ENCODE data around the gene SCG5.
A peak's percentile ranks its signal among the peaks of the same experiment; 100 is the strongest.

SCG5 gene

DNA sequence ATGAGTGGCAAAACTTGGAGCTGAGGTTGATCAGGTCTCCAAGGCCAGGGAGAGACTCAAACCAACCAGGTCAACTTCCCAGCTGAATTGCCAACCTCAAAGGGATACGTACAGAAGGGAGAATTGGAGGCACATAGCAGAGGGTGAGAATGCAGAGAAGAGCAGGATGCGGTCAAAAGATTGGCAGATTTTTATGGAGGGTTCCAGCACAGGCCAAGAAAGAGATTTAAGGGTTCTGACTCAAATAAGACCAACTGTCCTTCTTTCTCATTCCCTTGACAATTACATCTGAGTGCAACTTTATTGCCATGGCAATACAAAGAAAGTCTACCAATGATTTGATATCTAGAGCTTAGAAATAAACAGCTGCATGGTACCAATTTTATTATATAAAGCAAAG is 33.2 kb downstream of the SCG5 start:
- Histone ChIP-seq H3K14ac (ENCODE audit: low read length in 2 of 2) (no peak overlapping the region), H2AFZ (ENCODE audit: low read depth, low read length) (no peak overlapping the region)

DNA sequence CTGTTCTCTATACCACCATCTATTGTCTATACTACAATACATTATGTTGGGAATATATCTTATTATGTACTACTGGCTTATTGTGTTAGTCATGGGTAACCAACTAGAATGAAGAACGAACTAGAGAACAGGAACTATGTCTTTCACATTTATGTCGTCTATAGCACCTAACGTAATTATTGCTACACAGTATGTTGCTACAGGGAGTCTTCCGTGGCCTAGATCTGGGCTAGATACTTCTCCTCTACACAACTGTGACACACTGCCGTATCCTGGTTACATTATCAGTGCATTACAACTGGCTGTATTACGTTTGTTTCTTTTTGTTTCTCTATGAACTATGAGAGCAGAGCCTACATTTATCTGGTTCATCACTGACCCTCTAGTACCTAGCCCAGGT is 34.0 kb downstream of the SCG5 start:
- DNase-seq = no peak
- no peaks in the 10 kb centered on the region for H3K9me3 ChIP-seq (ENCODE audit: control insufficient read depth, low read length)
- no peak overlapping the region for H3K27ac ChIP-seq (ENCODE audit: low read length, poor library complexity, severe bottlenecking)
- WGBS = 73% methylated on average over 4 of the region's 6 CpGs
- H3K27me3 ChIP-seq (ENCODE audit: control insufficient read depth in 1 of 2, insufficient read depth in 1 of 2, low read length in 2 of 2) = no peaks in the 10 kb centered on the region
- no peak overlapping the region for H2BK15ac ChIP-seq (ENCODE audit: low read depth, poor library complexity, severe bottlenecking)
- no peak overlapping the region for H2BK12ac ChIP-seq (ENCODE audit: low read length in 2 of 2)
- no peak overlapping the region for H2AFZ ChIP-seq (ENCODE audit: low read depth, low read length)
- H3K36me3 ChIP-seq (ENCODE audit: control insufficient read depth in 1 of 2, insufficient read depth in 2 of 2, low read depth in 1 of 2, low read length in 2 of 2) = no peaks in the 10 kb centered on the region
- no peak overlapping the region for H2BK120ac ChIP-seq (ENCODE audit: low read depth, low read length)
- H4K91ac ChIP-seq (ENCODE audit: low read length) = no peak overlapping the region
- no peak overlapping the region for H2AK5ac ChIP-seq (ENCODE audit: low read length, severe bottlenecking)
- H3K18ac ChIP-seq (ENCODE audit: low read depth in 1 of 2, low read length in 2 of 2) = no peak overlapping the region
- H2BK5ac ChIP-seq (ENCODE audit: low read depth, low read length, poor library complexity, severe bottlenecking) = no peak overlapping the region
- no peak overlapping the region for H3K4ac ChIP-seq (ENCODE audit: low read depth in 1 of 2, low read length in 2 of 2)
- no peak overlapping the region for H3K23ac ChIP-seq (ENCODE audit: low read length in 2 of 2)
- no peak overlapping the region for H3K4me3 ChIP-seq (ENCODE audit: insufficient read depth in 1 of 2, low read depth in 1 of 2, low read length in 2 of 2)
- H4K8ac ChIP-seq (ENCODE audit: low read length) = no peak overlapping the region
- peaks cover 2% of the 10 kb centered on the region for H3K4me1 ChIP-seq (ENCODE audit: control insufficient read depth, insufficient read depth, low read depth, low read length)
- no peak overlapping the region for H3K4me2 ChIP-seq (ENCODE audit: low read length, poor library complexity, severe bottlenecking)
- H3K14ac ChIP-seq (ENCODE audit: low read length in 2 of 2) = no peak overlapping the region
- no peaks in the 10 kb centered on the region for H3K79me1 ChIP-seq (replicated peaks; ENCODE audit: low read length, poor library complexity, severe bottlenecking)
- no peak overlapping the region for H3K9ac ChIP-seq (ENCODE audit: low read length)

More for the DNA sequence above, 33.2 kb downstream of the SCG5 start:
- no peak overlapping the region for H3K4ac ChIP-seq (ENCODE audit: low read depth in 1 of 2, low read length in 2 of 2)
- no peak overlapping the region for H3K23ac ChIP-seq (ENCODE audit: low read length in 2 of 2)
- no peak overlapping the region for H2BK15ac ChIP-seq (ENCODE audit: low read depth, poor library complexity, severe bottlenecking)
- no peak overlapping the region for H2BK12ac ChIP-seq (ENCODE audit: low read length in 2 of 2)
- no peak overlapping the region for H2AK5ac ChIP-seq (ENCODE audit: low read length, severe bottlenecking)
- H3K9ac ChIP-seq (ENCODE audit: low read length) = no peak overlapping the region
- no peak overlapping the region for H2BK120ac ChIP-seq (ENCODE audit: low read depth, low read length)
- no peak overlapping the region for H3K4me3 ChIP-seq (ENCODE audit: insufficient read depth in 1 of 2, low read depth in 1 of 2, low read length in 2 of 2)
- DNase-seq = no peak
- H3K27ac ChIP-seq (ENCODE audit: low read length, poor library complexity, severe bottlenecking) = no peak overlapping the region
- no peak overlapping the region for H2BK5ac ChIP-seq (ENCODE audit: low read depth, low read length, poor library complexity, severe bottlenecking)
- no peak overlapping the region for H3K4me2 ChIP-seq (ENCODE audit: low read length, poor library complexity, severe bottlenecking)
- no peaks in the 10 kb centered on the region for H3K9me3 ChIP-seq (ENCODE audit: control insufficient read depth, low read length)
- H3K79me1 ChIP-seq (replicated peaks; ENCODE audit: low read length, poor library complexity, severe bottlenecking) = no peaks in the 10 kb centered on the region
- no peaks in the 10 kb centered on the region for H3K27me3 ChIP-seq (ENCODE audit: control insufficient read depth in 1 of 2, insufficient read depth in 1 of 2, low read length in 2 of 2)
- no peak overlapping the region for H4K8ac ChIP-seq (ENCODE audit: low read length)
- 92% methylated on average over 2 of the region's 2 CpGs for WGBS
- no peaks in the 10 kb centered on the region for H3K36me3 ChIP-seq (ENCODE audit: control insufficient read depth in 1 of 2, insufficient read depth in 2 of 2, low read depth in 1 of 2, low read length in 2 of 2)
- H3K18ac ChIP-seq (ENCODE audit: low read depth in 1 of 2, low read length in 2 of 2) = no peak overlapping the region
- no peak overlapping the region for H4K91ac ChIP-seq (ENCODE audit: low read length)
- peaks cover 4% of the 10 kb centered on the region for H3K4me1 ChIP-seq (ENCODE audit: control insufficient read depth, insufficient read depth, low read depth, low read length)

DNA sequence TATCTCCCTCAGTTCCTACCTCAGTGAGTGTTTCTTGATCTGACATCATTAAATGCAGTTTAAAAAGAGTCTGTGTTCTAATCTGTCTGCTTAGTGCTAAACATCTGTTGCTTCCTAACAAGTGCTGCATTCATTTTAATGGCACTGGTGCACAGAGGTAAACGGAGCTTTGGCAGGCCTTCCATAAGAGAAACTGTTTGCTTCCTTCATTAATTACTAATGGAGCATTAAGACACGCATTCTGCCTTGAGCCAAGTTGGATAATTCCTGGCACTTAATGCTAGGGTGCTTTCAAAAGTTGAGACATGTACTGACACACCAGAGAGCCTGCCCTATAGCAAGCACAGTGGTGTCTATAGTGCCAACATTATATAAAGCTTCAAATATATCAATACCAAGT is 34.7 kb downstream of the SCG5 start:
- Histone ChIP-seq H3K4me3 (ENCODE audit: insufficient read depth in 1 of 2, low read depth in 1 of 2, low read length in 2 of 2) (no peak overlapping the region), H3K4me1 (ENCODE audit: control insufficient read depth, insufficient read depth, low read depth, low read length) (peaks cover 2% of the 10 kb centered on the region), H3K4ac (ENCODE audit: low read depth in 1 of 2, low read length in 2 of 2) (no peak overlapping the region), H4K91ac (ENCODE audit: low read length) (no peak overlapping the region), H2BK12ac (ENCODE audit: low read length in 2 of 2) (no peak overlapping the region), H2AK5ac (ENCODE audit: low read length, severe bottlenecking) (peak overlapping the region; percentile 44), H3K27me3 (ENCODE audit: control insufficient read depth in 1 of 2, insufficient read depth in 1 of 2, low read length in 2 of 2) (no peaks in the 10 kb centered on the region), H2AFZ (ENCODE audit: low read depth, low read length) (no peak overlapping the region), H3K36me3 (ENCODE audit: control insufficient read depth in 1 of 2, insufficient read depth in 2 of 2, low read depth in 1 of 2, low read length in 2 of 2) (no peaks in the 10 kb centered on the region), H3K4me2 (ENCODE audit: low read length, poor library complexity, severe bottlenecking) (no peak overlapping the region), H3K9ac (ENCODE audit: low read length) (no peak overlapping the region), H4K8ac (ENCODE audit: low read length) (no peak overlapping the region), H2BK120ac (ENCODE audit: low read depth, low read length) (no peak overlapping the region), H2BK15ac (ENCODE audit: low read depth, poor library complexity, severe bottlenecking) (no peak overlapping the region), H3K14ac (ENCODE audit: low read length in 2 of 2) (no peak overlapping the region), H2BK5ac (ENCODE audit: low read depth, low read length, poor library complexity, severe bottlenecking) (no peak overlapping the region), H3K23ac (ENCODE audit: low read length in 2 of 2) (no peak overlapping the region), H3K79me1 (replicated peaks; ENCODE audit: low read length, poor library complexity, severe bottlenecking) (no peaks in the 10 kb centered on the region), H3K27ac (ENCODE audit: low read length, poor library complexity, severe bottlenecking) (peak overlapping the region; percentile 23), H3K18ac (ENCODE audit: low read depth in 1 of 2, low read length in 2 of 2) (no peak overlapping the region), H3K9me3 (ENCODE audit: control insufficient read depth, low read length) (no peaks in the 10 kb centered on the region)
- WGBS = 88% methylated on average over 2 of the region's 2 CpGs
- no peak for DNase-seq

DNA sequence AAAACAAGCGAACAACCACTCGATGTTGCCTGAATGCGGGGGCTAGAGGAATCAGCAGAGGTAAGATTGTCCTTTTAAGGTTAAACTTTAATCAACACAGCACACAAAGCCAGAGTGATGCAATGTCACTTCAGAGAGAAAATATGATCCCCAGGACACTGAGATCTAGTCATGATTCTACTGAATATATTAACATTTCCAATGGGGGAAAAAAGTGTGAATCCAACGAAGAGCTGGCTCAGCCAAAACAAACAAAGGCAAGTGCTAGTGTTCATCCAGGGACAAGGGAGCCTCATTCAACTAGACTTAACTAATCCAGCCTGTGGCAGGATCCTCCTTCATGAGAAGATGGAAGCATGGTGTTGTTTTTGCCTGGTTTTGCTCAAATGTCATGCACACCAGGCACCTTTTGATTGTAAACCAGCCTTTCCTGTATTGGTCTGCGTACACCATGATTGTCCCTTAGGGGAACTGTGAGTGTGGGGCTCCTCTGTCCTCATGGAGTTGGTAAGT is 35.8 kb downstream of the SCG5 start:
- H3K9me3 ChIP-seq (ENCODE audit: control insufficient read depth, low read length) = no peaks in the 10 kb centered on the region
- H3K4ac ChIP-seq (ENCODE audit: low read depth in 1 of 2, low read length in 2 of 2) = no peak overlapping the region
- no peak overlapping the region for H3K23ac ChIP-seq (ENCODE audit: low read length in 2 of 2)
- H3K9ac ChIP-seq (ENCODE audit: low read length) = no peak overlapping the region
- no peak overlapping the region for H3K4me2 ChIP-seq (ENCODE audit: low read length, poor library complexity, severe bottlenecking)
- H3K27ac ChIP-seq (ENCODE audit: low read length, poor library complexity, severe bottlenecking) = peak overlapping the region; percentile 26
- H3K4me1 ChIP-seq (ENCODE audit: control insufficient read depth, insufficient read depth, low read depth, low read length) = peaks cover 2% of the 10 kb centered on the region
- H3K4me3 ChIP-seq (ENCODE audit: insufficient read depth in 1 of 2, low read depth in 1 of 2, low read length in 2 of 2) = no peak overlapping the region
- H2BK120ac ChIP-seq (ENCODE audit: low read depth, low read length) = no peak overlapping the region
- no peaks in the 10 kb centered on the region for H3K79me1 ChIP-seq (replicated peaks; ENCODE audit: low read length, poor library complexity, severe bottlenecking)
- no peaks in the 10 kb centered on the region for H3K36me3 ChIP-seq (ENCODE audit: control insufficient read depth in 1 of 2, insufficient read depth in 2 of 2, low read depth in 1 of 2, low read length in 2 of 2)
- H4K91ac ChIP-seq (ENCODE audit: low read length) = no peak overlapping the region
- H2AFZ ChIP-seq (ENCODE audit: low read depth, low read length) = no peak overlapping the region
- H4K8ac ChIP-seq (ENCODE audit: low read length) = no peak overlapping the region
- no peak overlapping the region for H2BK12ac ChIP-seq (ENCODE audit: low read length in 2 of 2)
- WGBS = 72% methylated on average over 2 of the region's 5 CpGs
- peak overlapping the region in 1 of 2 experiments; percentile 48 for H3K18ac ChIP-seq (ENCODE audit: low read depth in 1 of 2, low read length in 2 of 2)
- no peak overlapping the region for H2BK15ac ChIP-seq (ENCODE audit: low read depth, poor library complexity, severe bottlenecking)
- peak overlapping the region; percentile 47 for H2AK5ac ChIP-seq (ENCODE audit: low read length, severe bottlenecking)
- no peak for DNase-seq
- H3K27me3 ChIP-seq (ENCODE audit: control insufficient read depth in 1 of 2, insufficient read depth in 1 of 2, low read length in 2 of 2) = no peaks in the 10 kb centered on the region
- no peak overlapping the region for H3K14ac ChIP-seq (ENCODE audit: low read length in 2 of 2)
- H2BK5ac ChIP-seq (ENCODE audit: low read depth, low read length, poor library complexity, severe bottlenecking) = no peak overlapping the region
